Lung (tissue), 16 donors: Measurements from ENCODE around the gene PTPN5. TPM values are rescaled to one million over a fixed set of nuclear protein-coding genes. Genes with fewer than 3 reads are reported as not detected.
A peak's percentile ranks its signal among the peaks of the same experiment; 100 is the strongest.
"Not testable (repeated sequence)": the region's sequence is repeated elsewhere in the genome, so short reads cannot be mapped to it uniquely, and the experiment has no call there.

Experiments
- ATAC-seq: fragments of 200-7000 bp; cut with Tn5 transposase; one replicate; pipeline ENCODE4 v1.9.1; 2020; ENCODE audit warnings: moderate number of reproducible peaks; ENCODE audit not compliant: insufficient read depth, low FRiP score
- DNase-seq, 3 donors: peaks; one replicate each; pipeline ENCODE4 v3.0.0-alpha.2; 2013 to 2017
- H3K27ac ChIP-seq, 2 donors: one replicate each; pipeline ENCODE4 v1.5.1; 2013; ENCODE audit warnings: mild to moderate bottlenecking in 2 of 2, moderate library complexity in 2 of 2, control low read depth in 1 of 2, inconsistent platforms in 1 of 2, low read depth in 1 of 2, low read length in 1 of 2
- H3K27me3 ChIP-seq, 3 donors: one replicate each; pipeline ENCODE4 v1.5.1; 2013; ENCODE audit warnings: low read length in 2 of 3; ENCODE audit not compliant: control insufficient read depth in 3 of 3, insufficient read depth in 3 of 3
- H3K36me3 ChIP-seq, 4 donors: one replicate each; pipeline ENCODE4 v1.5.1; 2013; ENCODE audit warnings: low read length in 4 of 4, mild to moderate bottlenecking in 1 of 4, moderate library complexity in 1 of 4; ENCODE audit not compliant: control insufficient read depth in 4 of 4, insufficient read depth in 4 of 4
- H3K4me1 ChIP-seq, 5 donors: one replicate each; pipeline ENCODE4 v1.5.1; 2013; ENCODE audit warnings: low read length in 5 of 5, mild to moderate bottlenecking in 2 of 5, moderate library complexity in 1 of 5; ENCODE audit not compliant: control insufficient read depth in 5 of 5, insufficient read depth in 5 of 5
- H3K4me3 ChIP-seq: one replicate; pipeline ENCODE4 v1.5.1; 2013; ENCODE audit warnings: mild to moderate bottlenecking, control low read depth, moderate library complexity
- H3K9ac ChIP-seq, 2 donors: one replicate each; pipeline ENCODE4 v1.5.1; 2013; ENCODE audit warnings: low read length in 2 of 2, control low read depth in 1 of 2; ENCODE audit not compliant: insufficient read depth in 1 of 2
- H3K9me3 ChIP-seq, 4 donors: one replicate each; pipeline ENCODE4 v1.5.1; 2013; ENCODE audit warnings: low read length in 3 of 4, mild to moderate bottlenecking in 1 of 4, moderate library complexity in 1 of 4; ENCODE audit not compliant: control insufficient read depth in 4 of 4, insufficient read depth in 3 of 4
- WGBS, 2 donors: extraction: QIAGEN DNeasy Blood & Tissue Kit; methylation state at CpG; one replicate each; pipeline ENCODE4 v1.1.7; 2013; 5-methylcytosine and 5-hydroxymethylcytosine counted together
- long read RNA-seq, 5 donors: transcript quantifications; one replicate each; lab custom pipeline, GENCODE V29; 2026
- polyA plus RNA-seq, 2 donors: library from polyadenylated mRNA; stranded (reverse); fragments of 200-250 nt; gene quantifications; one replicate each; pipeline ENCODE4 v1.2.1, GENCODE V29; 2013
- total RNA-seq, 2 donors: library from RNA; depleted of rRNA in 1 of 2; stranded (reverse); fragments of >200 nt in 1 of 2; gene quantifications; one replicate each; pipeline ENCODE4 v1.2.1, GENCODE V29; 2014 to 2021
- TF ChIP-seq, protein P1 (sequence below): IDR thresholded peaks from 2 replicates; pipeline ENCODE4 v1.5.1; 2012; ENCODE audit warnings: mild to moderate bottlenecking; ENCODE audit errors: control extremely low read depth, extremely low read depth
- donor health status: control.
- donor health status: control.
- donor health status: Bipolar disorder and iron deficiency.
- donor health status: healthy.
- donor health status: DM: yes; HTN: yes; CAD: no.

Gene PTPN5
- total RNA-seq (under 1 TPM in 1 of 2 donors, not detected in 1; 0.15 TPM), polyA plus RNA-seq (under 1 TPM in 1 of 2 donors, not detected in 1; 0.02 TPM)
- long read RNA-seq, donor 1, partial matches to known transcripts = 0 of 1 reads
- long read RNA-seq, donor 1, other reads (novel, unspliced or antisense) = 0 of 1 reads
- long read RNA-seq, donor 2 = 0 reads
- long read RNA-seq, donor 3 = 0 reads
- long read RNA-seq, donor 4 = 0 reads
- long read RNA-seq, donor 5 = 0 reads

DNA sequence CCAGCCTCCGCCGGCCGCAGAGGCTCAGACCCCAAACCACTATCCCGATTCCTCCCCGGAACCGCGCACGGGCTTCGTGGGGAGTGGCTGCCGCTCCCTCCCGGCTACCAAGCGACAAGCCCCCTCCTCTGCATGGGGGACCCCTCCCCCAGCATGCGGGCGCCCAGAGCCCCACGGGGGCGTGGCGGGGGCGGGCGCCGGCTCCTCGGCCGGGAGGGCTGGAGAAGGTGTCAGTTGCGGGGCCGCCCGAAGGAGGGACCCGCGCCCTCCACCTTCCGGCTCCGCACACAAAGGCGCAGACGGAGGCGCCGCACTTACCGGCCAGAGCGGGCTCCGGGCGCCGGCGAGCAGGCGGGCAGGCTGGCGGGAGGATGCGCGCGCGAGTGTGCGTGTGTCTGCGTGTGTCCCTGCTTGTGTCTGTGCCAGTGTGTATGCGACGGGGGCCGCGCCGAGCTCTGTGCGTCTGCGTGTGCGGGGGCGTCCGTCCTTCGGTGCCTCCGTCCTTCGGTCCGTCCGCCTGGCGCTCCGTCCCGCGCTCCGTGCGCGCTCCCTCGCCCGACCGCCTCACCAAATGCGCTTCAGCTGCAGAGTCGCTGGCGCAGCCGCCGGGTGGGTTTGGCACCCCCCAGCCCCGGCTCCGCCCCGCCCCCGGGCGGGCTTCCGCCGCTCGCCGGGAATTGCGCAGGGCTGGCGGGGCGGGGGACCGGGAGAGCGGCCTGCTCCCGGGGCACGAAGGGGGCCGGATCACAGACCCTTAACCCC, at the start of gene PTPN5:
Gene PTPN5 (minus strand): TSS at position 592 of the 762 bp plus-strand sequence. CDS start 19,840 bp downstream, outside the sequence.
- no peaks in the 10 kb centered on the region for H3K36me3 ChIP-seq
- peaks cover 26 to 65% (median 30%) of the 10 kb centered on the region in 3 donors for H3K27me3 ChIP-seq
- H3K4me3 ChIP-seq = no peak within 1 kb of the TSS
- no peak within 1 kb of the TSS for H3K9ac ChIP-seq
- DNase-seq (peak; percentile 34 to 52 (median 39)), ATAC-seq (no peak)
- peaks cover 0 to 13% (median 0%) of the 10 kb centered on the region in 5 donors for H3K4me1 ChIP-seq
- TF ChIP-seq, protein P1, sequence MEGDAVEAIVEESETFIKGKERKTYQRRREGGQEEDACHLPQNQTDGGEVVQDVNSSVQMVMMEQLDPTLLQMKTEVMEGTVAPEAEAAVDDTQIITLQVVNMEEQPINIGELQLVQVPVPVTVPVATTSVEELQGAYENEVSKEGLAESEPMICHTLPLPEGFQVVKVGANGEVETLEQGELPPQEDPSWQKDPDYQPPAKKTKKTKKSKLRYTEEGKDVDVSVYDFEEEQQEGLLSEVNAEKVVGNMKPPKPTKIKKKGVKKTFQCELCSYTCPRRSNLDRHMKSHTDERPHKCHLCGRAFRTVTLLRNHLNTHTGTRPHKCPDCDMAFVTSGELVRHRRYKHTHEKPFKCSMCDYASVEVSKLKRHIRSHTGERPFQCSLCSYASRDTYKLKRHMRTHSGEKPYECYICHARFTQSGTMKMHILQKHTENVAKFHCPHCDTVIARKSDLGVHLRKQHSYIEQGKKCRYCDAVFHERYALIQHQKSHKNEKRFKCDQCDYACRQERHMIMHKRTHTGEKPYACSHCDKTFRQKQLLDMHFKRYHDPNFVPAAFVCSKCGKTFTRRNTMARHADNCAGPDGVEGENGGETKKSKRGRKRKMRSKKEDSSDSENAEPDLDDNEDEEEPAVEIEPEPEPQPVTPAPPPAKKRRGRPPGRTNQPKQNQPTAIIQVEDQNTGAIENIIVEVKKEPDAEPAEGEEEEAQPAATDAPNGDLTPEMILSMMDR = no peak
- peaks cover 0 to 5% (median 0%) of the 10 kb centered on the region in 4 donors for H3K9me3 ChIP-seq
- WGBS, 2 donors = 1% methylated on average over 60 to 94 of the region's 94 CpGs
- no peak within 1 kb of the TSS for H3K27ac ChIP-seq

DNA sequence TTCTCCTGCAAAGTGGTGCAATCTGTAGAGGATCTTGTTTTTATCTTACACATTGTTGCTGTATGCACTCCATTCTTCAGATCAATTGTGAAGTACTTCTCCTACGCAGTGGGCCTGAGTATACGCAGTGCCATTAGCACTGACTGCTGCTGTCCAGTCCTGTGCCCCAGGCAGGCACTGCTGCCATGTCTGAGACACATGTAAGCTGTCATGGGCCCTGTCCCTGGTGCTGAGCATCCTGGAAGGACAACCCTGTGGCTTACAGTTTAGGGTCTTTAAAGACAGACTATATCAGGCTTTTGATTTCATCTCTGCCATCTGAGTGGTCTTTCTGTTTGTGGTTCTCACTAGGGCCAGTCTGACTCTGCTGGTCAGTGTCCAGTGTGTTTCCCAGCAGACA, 44.8 kb upstream of the PTPN5 start:
- ATAC-seq (no peak), DNase-seq (peak in 2 of 3 donors; percentile 10 to 13)
- TF ChIP-seq, protein P1 = no peak
- no peak overlapping the region for H3K4me3 ChIP-seq
- WGBS, 2 donors = 53 to 63% methylated on average over 2 of the region's 2 CpGs
- H3K27me3 ChIP-seq = no peaks in the 10 kb centered on the region
- no peaks in the 10 kb centered on the region for H3K36me3 ChIP-seq
- H3K27ac ChIP-seq = no peak overlapping the region
- no peaks in the 10 kb centered on the region for H3K4me1 ChIP-seq
- no peak overlapping the region for H3K9ac ChIP-seq
- peaks cover 0 to 13% (median 5%) of the 10 kb centered on the region in 4 donors for H3K9me3 ChIP-seq

DNA sequence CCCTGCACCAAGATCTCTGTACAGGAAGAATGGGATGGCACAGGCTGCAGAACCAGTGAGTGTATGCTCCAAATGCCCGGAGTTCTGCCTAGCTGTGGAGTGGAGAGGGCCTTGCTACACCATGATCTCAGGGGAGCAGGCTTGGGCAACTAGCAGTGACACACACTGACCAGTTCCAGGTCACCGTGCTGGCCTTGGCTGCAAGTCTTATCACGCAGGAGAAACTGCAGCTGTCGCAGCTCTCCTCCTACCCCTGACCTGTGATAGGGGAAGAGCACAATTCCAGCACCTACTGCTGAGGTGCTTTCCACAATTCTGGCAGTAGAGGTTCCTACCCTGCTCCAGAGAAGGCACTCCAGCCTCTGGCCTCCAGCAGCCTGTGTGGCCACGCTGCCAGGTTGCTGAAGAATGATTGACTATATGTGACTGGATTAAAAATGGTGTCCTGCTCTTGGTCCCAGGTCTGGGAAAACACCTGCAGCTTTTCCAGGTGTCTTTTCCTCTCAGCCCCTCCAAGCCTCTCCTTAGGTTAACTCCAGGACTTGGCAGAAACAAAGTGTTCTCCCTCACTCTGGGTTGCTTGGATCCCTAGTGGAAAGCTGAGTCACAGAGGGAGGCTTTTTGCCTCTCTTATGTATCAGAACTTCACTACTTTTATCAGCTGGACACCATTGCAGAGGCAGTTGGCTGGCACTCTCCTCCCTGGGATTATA, 43.3 kb upstream of the PTPN5 start:
- Histone ChIP-seq H3K4me1 (no peaks in the 10 kb centered on the region), H3K4me3 (no peak overlapping the region), H3K9me3 (peaks cover 0 to 10% (median 0%) of the 10 kb centered on the region in 4 donors), H3K9ac (no peak overlapping the region), H3K27me3 (no peaks in the 10 kb centered on the region), H3K27ac (no peak overlapping the region), H3K36me3 (no peaks in the 10 kb centered on the region)
- TF ChIP-seq, protein P1 = no peak
- 64 to 80% methylated on average over 5 of the region's 5 CpGs for WGBS, 2 donors
- DNase-seq (no peak), ATAC-seq (no peak)

DNA sequence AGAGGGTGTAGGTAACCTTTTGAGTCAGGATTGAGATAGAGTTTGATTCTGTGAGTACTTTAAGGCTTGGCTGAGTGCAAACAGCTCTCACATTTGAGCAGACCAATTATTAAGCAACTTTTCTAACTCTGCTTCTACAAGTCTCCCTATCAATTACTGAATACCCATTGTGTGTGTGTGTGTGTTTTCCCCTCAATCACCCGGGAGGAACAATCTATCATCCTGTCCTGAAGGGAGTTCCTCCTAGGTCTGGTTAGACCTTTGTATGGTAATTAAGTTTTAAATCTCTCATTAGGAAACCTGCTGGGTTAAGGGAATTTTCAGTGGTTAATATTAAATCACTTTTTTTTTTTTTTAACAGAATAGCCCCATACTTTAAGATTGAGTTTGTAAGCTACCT, 28.6 kb upstream of the PTPN5 start:
- not testable (repeated sequence) for H3K27ac ChIP-seq, H3K36me3 ChIP-seq, H3K4me1 ChIP-seq, H3K27me3 ChIP-seq, H3K9ac ChIP-seq, DNase-seq, H3K9me3 ChIP-seq, ATAC-seq, H3K4me3 ChIP-seq
- WGBS, 2 donors = 15 to 18% methylated on average over 1 of the region's 1 CpG
